HepG2 (cell line): ENCODE results near the gene NFATC1. TPM values are rescaled to one million over a fixed set of nuclear protein-coding genes. Genes with fewer than 3 reads are reported as not detected.

Experiments used
- ATAC-seq: fragments of 200-7000 bp; cut with Tn5 transposase; 3 replicates; pipeline ENCODE4 v1.9.1; 2020; ENCODE audit warnings: mild to moderate bottlenecking, moderate library complexity
- BruUV-seq: library from RNA; stranded (reverse); fragments of 400-500 nt; replicated peaks from 2 replicates; lab custom pipeline; 2021; lab: Mats Ljungman, UMichigan
- CTCF ChIA-PET: fragments of 300-600 bp; formaldehyde crosslinking; extraction: SDS; loops from one replicate; lab custom pipeline; 2021; ENCODE audit warnings: low total read pairs, inconsistent platforms, low intra/inter-chr PET ratio; lab: Yijun Ruan, JAX
- POLR2A ChIA-PET: fragments of 350-600 bp; sonication (Branson Sonifier 250); formaldehyde crosslinking; loops from one replicate; lab custom pipeline; 2020; ENCODE audit warnings: antibody characterized with exemption, inconsistent platforms; lab: Yijun Ruan, JAX
- DNase-seq: peaks from one replicate; pipeline ENCODE4 v3.0.0-alpha.2; 2015; ENCODE audit warnings: low spot score
- FAIRE-seq: peaks from 3 replicates; lab custom pipeline; 2011; peaks lifted over from hg19 to GRCh38; lab: Jason Lieb, UNC
- H2AFZ ChIP-seq: one replicate; pipeline ENCODE4 v1.6.1; 2011; ENCODE audit warnings: low read length, inconsistent platforms
- H3K27ac ChIP-seq: fragments of 300-600 bp; 3 replicates; pipeline ENCODE4 v1.8.0; 2011; ENCODE audit warnings: mixed run types, mild to moderate bottlenecking, mixed read lengths, low read length, inconsistent platforms; ENCODE audit not compliant: insufficient read depth; ENCODE audit errors: extremely low read length
- H3K27me3 ChIP-seq, 2 experiments: fragments of 200-600 bp in 1 of 2; 2 replicates in 1 of 2; 3 replicates in 1 of 2; pipeline versions ENCODE4 v1.6.0 to v1.8.0; 2011; ENCODE audit warnings: low read length in 2 of 2, mild to moderate bottlenecking in 2 of 2, moderate library complexity in 2 of 2, inconsistent platforms in 1 of 2; ENCODE audit not compliant: insufficient read depth in 2 of 2, control insufficient read depth in 1 of 2
- H3K36me3 ChIP-seq, 2 experiments: fragments of 200-600 bp in 1 of 2; replicated peaks in 1 of 2; 2 replicates in 1 of 2; 3 replicates in 1 of 2; pipeline versions ENCODE4 v1.5.1 to v1.8.0; 2011; ENCODE audit warnings: low read length in 2 of 2, inconsistent platforms in 1 of 2; ENCODE audit not compliant: insufficient read depth in 2 of 2, control insufficient read depth in 1 of 2
- H3K4me1 ChIP-seq: 2 replicates; pipeline ENCODE4 v1.5.1; 2012; ENCODE audit warnings: low read length, inconsistent platforms; ENCODE audit not compliant: insufficient read depth
- H3K4me2 ChIP-seq: 2 replicates; pipeline ENCODE4 v1.6.0; 2011; ENCODE audit warnings: low read depth, low read length, inconsistent platforms
- H3K4me3 ChIP-seq, 3 experiments: fragments of 200-600 bp in 1 of 3; sonication (generic), shearing (Covaris generic) in 1 of 3; replicated peaks in 1 of 3; 2 replicates each; pipeline ENCODE4 v1.5.1; 2011 to 2016; ENCODE audit warnings: low read length in 3 of 3, inconsistent platforms in 2 of 3, low read depth in 2 of 3, mild to moderate bottlenecking in 2 of 3, control low read depth in 1 of 3, mixed read lengths in 1 of 3; ENCODE audit not compliant: insufficient read depth in 1 of 3
- H3K79me2 ChIP-seq: one replicate; pipeline ENCODE4 v1.6.1; 2011; ENCODE audit warnings: low read length, inconsistent platforms; ENCODE audit not compliant: insufficient read depth
- H3K9ac ChIP-seq: 2 replicates; pipeline ENCODE4 v1.6.0; 2011; ENCODE audit warnings: mild to moderate bottlenecking, low read depth, low read length, inconsistent platforms; ENCODE audit not compliant: insufficient read depth
- H3K9me3 ChIP-seq: 2 replicates; pipeline ENCODE4 v1.5.1; 2012; ENCODE audit warnings: mild to moderate bottlenecking, low read length
- H4K20me1 ChIP-seq: 2 replicates; pipeline ENCODE4 v1.6.0; 2011; ENCODE audit warnings: inconsistent platforms, mild to moderate bottlenecking, low read length, moderate library complexity; ENCODE audit not compliant: insufficient read depth
- KMT2A ChIP-seq: sonication (generic); formaldehyde crosslinking; IDR thresholded peaks from 2 replicates; pipeline ENCODE4 v1.4.0; 2020; ENCODE audit warnings: missing genetic modification reagents
- PITX1 ChIP-seq: sonication (generic); formaldehyde crosslinking; IDR thresholded peaks from 2 replicates; pipeline ENCODE4 v1.5.1; 2020; ENCODE audit warnings: mild to moderate bottlenecking, missing genetic modification reagents
- REL ChIP-seq: sonication (generic); formaldehyde crosslinking; conservative IDR thresholded peaks from 2 replicates; pipeline ENCODE4 v1.8.0; 2022; ENCODE audit warnings: mild to moderate bottlenecking, missing genetic modification reagents, moderate library complexity
- RNF2 ChIP-seq: fragments of 450-650 bp; conservative IDR thresholded peaks from 2 replicates; pipeline ENCODE4 v1.6.1; 2016; ENCODE audit warnings: low read depth
- WIZ ChIP-seq: sonication (generic); formaldehyde crosslinking; IDR thresholded peaks from 2 replicates; pipeline ENCODE4 v1.5.1; 2020; ENCODE audit warnings: mild to moderate bottlenecking, missing genetic modification reagents
- WGBS: methylation state at CpG from one replicate; pipeline ENCODE4 v1.1.6; 2017; ENCODE audit warnings: low lambda C conversion rate; 5-methylcytosine and 5-hydroxymethylcytosine counted together
- in situ Hi-C: cut with HindIII; loops from 2 replicates; pipeline ENCODE4 v1.10.0; 2017; ENCODE audit warnings: low pct_unique_long_range_greater_than_20kb; ENCODE audit not compliant: extremely low pct_ligation_motif_present
- intact Hi-C: fragments of 100-400 bp; cut with micrococcal nuclease; formaldehyde crosslinking; loops from one replicate; pipeline ENCODE4 v1.10.0; 2022; ENCODE audit not compliant: unreplicated experiment
- polyA plus RNA-seq, 8 experiments: library from polyadenylated mRNA; depleted of rRNA in 3 of 8; stranded (reverse) in 7 of 8; unstranded in 1 of 8; fragments of >200 nt; fragmentation: Illumina TruSeq in 4 of 8; extraction: Trizol in 4 of 8; gene quantifications; 2 replicates each; pipeline versions ENCODE4 v1.2.1 to v1.2.3, GENCODE V29; 2011 to 2016; ENCODE audit warnings: low read depth in 4 of 8, missing spikeins in 1 of 8, mixed read lengths in 1 of 8; ENCODE audit not compliant: insufficient read depth in 1 of 8
- total RNA-seq, 5 experiments: library from RNA; depleted of rRNA; stranded (reverse); fragments of >200 nt; fragmentation: Illumina TruSeq; extraction: Trizol; gene quantifications; 2 replicates each; pipeline ENCODE4 v1.2.3, GENCODE V29; 2016; ENCODE audit warnings: low read depth in 1 of 5
- TF ChIP-seq, protein P1 (sequence below): fragments of 450-650 bp; IDR thresholded peaks from 2 replicates; pipeline ENCODE4 v1.6.1; 2017; ENCODE audit warnings: mild to moderate bottlenecking
- TF ChIP-seq, protein P2 (sequence below): sonication (generic); formaldehyde crosslinking; conservative IDR thresholded peaks from 2 replicates; pipeline ENCODE4 v1.8.0; 2022; ENCODE audit warnings: mild to moderate bottlenecking, moderate library complexity, missing genetic modification reagents
- TF ChIP-seq, protein P3 (sequence below): sonication (generic); formaldehyde crosslinking; IDR thresholded peaks from 2 replicates; pipeline ENCODE4 v1.8.1; 2023; ENCODE audit warnings: mild to moderate bottlenecking, missing genetic modification reagents, borderline replicate concordance

The NFATC1 gene
- total and polyA plus RNA-seq, 2 of the 13 experiments (the other 11 are each of a cell fraction or from before 2014, with no cell fraction given): not detected

DNA sequence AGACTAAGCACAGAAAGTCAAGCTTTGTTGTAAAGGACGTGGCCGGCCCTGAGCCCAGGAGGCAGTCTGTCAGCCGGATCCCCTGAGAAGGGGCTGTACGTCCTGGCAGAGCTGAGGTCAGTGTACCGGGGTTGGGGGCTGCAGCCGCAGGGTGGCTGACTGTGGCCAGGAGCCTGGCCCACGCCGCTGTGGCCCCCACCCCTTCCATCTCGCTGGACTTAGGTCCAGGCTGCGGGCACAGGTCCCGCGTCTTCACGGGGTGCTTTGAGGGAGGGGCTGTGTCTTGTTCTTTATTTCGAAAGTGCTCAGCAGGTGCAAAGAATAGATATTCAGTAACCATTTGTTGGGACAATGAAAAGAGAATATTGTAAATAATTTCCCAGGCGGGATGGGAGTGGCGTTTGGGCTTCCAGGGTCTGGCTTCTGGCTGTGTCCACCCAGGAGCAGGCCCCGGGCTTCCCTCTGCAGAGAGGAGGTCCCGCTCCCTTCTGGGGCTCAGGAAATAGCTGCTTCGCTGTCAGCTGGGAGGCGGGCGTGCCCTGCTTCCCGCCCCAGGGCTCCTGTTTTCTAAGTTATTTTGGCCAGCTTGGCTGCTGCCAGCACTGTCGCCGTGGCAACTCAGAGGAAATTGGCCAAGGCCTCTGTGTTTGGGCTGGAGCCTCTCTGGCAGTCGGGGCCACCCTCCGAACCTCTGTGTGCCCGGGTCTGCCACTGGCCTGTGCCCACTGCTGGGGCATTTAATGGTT lies 7.4 kb downstream of the NFATC1 start:
- no peak overlapping the region for H3K4me2 ChIP-seq
- H3K4me3 ChIP-seq: no peak overlapping the region
- no TSS peak for BruUV-seq
- ChIA-PET POLR2A (no interaction called here), CTCF (no interaction called here)
- in situ Hi-C loops: no loop called here
- no peaks in the 10 kb centered on the region for H3K9me3 ChIP-seq
- TF ChIP-seq REL: no peak
- no peak for TF ChIP-seq WIZ (CRISPR knock-in tag)
- 0 out of 2 replicates have a peak, but pooled peaks cover 6% of the 10 kb centered on the region for H3K4me1 ChIP-seq
- H4K20me1 ChIP-seq: no peaks in the 10 kb centered on the region; the same call in 1 of the 2 replicates
- H3K9ac ChIP-seq: no peak overlapping the region
- H3K36me3 ChIP-seq: no peaks in the 10 kb centered on the region
- no peak for FAIRE-seq
- intact Hi-C loops: no loop called here
- 5% methylated on average over 14 of the region's 27 CpGs for WGBS
- ATAC-seq: no peak
- DNase-seq: no peak
- peaks cover 19 to 73% of the 10 kb centered on the region in 2 experiments for H3K27me3 ChIP-seq
- H3K79me2 ChIP-seq: no peaks in the 10 kb centered on the region
- H2AFZ ChIP-seq: no peak overlapping the region
- H3K27ac ChIP-seq: no peak overlapping the region

DNA sequence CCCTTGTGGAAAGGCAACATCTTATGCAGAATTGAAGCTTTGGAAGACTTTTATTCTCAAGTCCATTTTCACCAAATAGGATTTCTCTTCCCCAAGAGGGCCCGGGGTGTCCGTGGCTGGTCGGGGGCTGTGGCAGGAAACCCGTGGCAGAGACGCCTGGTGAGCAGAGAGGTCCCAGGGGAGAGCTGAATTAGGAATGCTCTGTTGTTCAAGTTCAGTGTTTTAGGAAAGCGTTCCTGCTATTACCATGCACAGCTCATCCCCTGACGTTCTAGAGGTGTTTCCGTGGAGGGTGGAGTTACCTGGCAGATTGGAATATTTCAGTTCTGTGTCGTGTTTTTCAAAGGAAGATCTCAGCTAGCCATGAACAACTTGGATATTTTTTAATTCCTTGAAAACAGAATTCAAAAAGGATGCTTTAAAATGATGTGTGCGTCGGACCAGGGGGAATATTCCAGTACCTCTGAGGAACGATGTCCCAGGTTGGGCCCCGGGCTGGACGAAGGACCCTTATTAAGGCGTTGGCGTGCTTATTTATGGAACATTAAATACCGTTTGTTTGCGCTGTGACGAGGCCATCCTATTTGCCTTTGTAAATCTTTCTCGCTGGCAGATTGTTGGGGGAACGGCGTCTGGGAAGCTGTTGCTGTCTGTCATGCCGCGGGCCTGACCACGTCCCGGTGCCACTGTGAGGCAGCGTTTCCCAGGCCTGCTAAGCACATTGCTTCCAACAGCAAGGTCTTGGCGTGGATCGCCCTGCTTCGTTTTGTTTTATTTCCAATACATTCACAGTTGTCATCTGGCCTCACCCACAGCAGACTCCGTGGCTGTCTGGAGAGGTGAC lies 8.2 kb downstream of the NFATC1 start:
- intact Hi-C loops: no loop called here
- 0 out of 2 replicates have a peak, but pooled peaks cover 6% of the 10 kb centered on the region for H3K4me1 ChIP-seq
- no TSS peak for BruUV-seq
- no peaks in the 10 kb centered on the region for H3K36me3 ChIP-seq
- H3K9ac ChIP-seq: no peak overlapping the region
- ChIA-PET CTCF (no interaction called here), POLR2A (no interaction called here)
- WGBS: 14% methylated on average over 31 of the region's 31 CpGs
- no peaks in the 10 kb centered on the region for H3K9me3 ChIP-seq
- TF ChIP-seq RNF2 (0 out of 2 replicates have a peak, but pooled peaks have one; percentile 47), WIZ (CRISPR knock-in tag) (no peak), PITX1 (CRISPR knock-in tag) (no peak), KMT2A (CRISPR knock-in tag) (no peak)
- TF ChIP-seq, protein P1, sequence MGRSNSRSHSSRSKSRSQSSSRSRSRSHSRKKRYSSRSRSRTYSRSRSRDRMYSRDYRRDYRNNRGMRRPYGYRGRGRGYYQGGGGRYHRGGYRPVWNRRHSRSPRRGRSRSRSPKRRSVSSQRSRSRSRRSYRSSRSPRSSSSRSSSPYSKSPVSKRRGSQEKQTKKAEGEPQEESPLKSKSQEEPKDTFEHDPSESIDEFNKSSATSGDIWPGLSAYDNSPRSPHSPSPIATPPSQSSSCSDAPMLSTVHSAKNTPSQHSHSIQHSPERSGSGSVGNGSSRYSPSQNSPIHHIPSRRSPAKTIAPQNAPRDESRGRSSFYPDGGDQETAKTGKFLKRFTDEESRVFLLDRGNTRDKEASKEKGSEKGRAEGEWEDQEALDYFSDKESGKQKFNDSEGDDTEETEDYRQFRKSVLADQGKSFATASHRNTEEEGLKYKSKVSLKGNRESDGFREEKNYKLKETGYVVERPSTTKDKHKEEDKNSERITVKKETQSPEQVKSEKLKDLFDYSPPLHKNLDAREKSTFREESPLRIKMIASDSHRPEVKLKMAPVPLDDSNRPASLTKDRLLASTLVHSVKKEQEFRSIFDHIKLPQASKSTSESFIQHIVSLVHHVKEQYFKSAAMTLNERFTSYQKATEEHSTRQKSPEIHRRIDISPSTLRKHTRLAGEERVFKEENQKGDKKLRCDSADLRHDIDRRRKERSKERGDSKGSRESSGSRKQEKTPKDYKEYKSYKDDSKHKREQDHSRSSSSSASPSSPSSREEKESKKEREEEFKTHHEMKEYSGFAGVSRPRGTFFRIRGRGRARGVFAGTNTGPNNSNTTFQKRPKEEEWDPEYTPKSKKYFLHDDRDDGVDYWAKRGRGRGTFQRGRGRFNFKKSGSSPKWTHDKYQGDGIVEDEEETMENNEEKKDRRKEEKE: no peak
- TF ChIP-seq, protein P2, sequence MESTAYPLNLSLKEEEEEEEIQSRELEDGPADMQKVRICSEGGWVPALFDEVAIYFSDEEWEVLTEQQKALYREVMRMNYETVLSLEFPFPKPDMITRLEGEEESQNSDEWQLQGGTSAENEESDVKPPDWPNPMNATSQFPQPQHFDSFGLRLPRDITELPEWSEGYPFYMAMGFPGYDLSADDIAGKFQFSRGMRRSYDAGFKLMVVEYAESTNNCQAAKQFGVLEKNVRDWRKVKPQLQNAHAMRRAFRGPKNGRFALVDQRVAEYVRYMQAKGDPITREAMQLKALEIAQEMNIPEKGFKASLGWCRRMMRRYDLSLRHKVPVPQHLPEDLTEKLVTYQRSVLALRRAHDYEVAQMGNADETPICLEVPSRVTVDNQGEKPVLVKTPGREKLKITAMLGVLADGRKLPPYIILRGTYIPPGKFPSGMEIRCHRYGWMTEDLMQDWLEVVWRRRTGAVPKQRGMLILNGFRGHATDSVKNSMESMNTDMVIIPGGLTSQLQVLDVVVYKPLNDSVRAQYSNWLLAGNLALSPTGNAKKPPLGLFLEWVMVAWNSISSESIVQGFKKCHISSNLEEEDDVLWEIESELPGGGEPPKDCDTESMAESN (CRISPR knock-in tag): no peak
- TF ChIP-seq, protein P3, sequence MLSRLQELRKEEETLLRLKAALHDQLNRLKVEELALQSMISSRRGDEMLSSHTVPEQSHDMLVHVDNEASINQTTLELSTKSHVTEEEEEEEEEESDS: no peak
- in situ Hi-C loops: no loop called here
- H3K4me2 ChIP-seq: no peak overlapping the region
- no peak overlapping the region for H3K27ac ChIP-seq
- no peak for FAIRE-seq
- no peak for ATAC-seq
- H3K79me2 ChIP-seq: no peaks in the 10 kb centered on the region
- H2AFZ ChIP-seq: no peak overlapping the region
- peaks cover 18 to 65% of the 10 kb centered on the region in 2 experiments for H3K27me3 ChIP-seq
- DNase-seq: no peak
- no peak overlapping the region for H3K4me3 ChIP-seq
- no peaks in the 10 kb centered on the region; the same call in 1 of the 2 replicates for H4K20me1 ChIP-seq
